Heart left ventricle (tissue), 13 donors: ENCODE results near the gene RAET1E.

Source experiments
- CTCF ChIP-seq, 12 donors: fragments of 200-600 bp; sonication (generic) in 4 of 12; IDR thresholded peaks; one replicate each; pipeline versions ENCODE4 v1.5.0 to v1.8.0; 2018 to 2022; ENCODE audit warnings: antibody characterized with exemption in 12 of 12, mild to moderate bottlenecking in 5 of 12
- POLR2A ChIP-seq, 2 donors: fragments of 450-650 bp; IDR thresholded peaks; one replicate each; pipeline ENCODE4 v1.6.1; 2017; ENCODE audit warnings: antibody characterized with exemption in 2 of 2, mild to moderate bottlenecking in 2 of 2, moderate library complexity in 2 of 2
- donor health status: ischemic (EF 13 %, LVEDD 7.1; RV severe dilation, severe dysfunction).
- donor health status: DM: no; HTN: yes; CAD: no.
- donor health status: DM: no; HTN: no; CAD: no.
- donor health status: ischemic (EF 25% LVEDD 6.9; RV normal size, moderate dysfunction).
- donor health status: ischemic (EF 25% LVEDD 5.7; RV mildly dilated, moderate dysfunction).
- donor health status: ischemic (EF 35%, LVEDD 5.7; RV mildly dilated, moderate dysfunction).
- donor health status: nonischemic (EF 11% LVEDD 7.7; RV severe dilation, severe dysfunction).
- donor health status: DM: yes; HTN: yes; CAD: no.
- donor health status: PGD.
- donor health status: ischemic (EF 29% LVEDD 5.4; RV normal size, mild dysfunction).
- donor health status: nonischemic (EF 23%, LVEDD 6.1; RV moderate dilation, normal function).

DNA sequence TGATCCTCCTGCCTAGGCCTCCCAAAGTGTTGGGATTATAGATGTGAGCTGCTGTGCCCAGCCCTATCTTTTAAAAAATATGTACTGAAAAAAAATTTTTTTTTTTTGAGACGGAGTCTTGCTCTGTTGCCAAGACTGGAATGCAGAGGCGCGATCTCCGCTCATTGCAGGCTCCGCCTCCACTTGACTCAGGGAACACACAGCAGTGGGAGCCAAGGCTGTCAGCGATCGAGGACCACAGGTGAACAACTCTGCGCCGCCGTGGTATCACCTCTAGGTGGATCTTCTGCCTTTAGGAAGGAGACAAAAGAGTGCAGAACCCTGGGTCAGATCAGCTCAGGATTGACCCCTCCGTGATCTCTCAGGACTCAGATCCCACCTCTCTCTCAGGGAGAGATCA is 13.7 kb downstream of the RAET1E start:
- TF ChIP-seq CTCF (IDR thresholded peaks at IDR 0.05) (no peak), POLR2A (IDR thresholded peaks at IDR 0.05) (no peak)
